Ovary (tissue), 10 donors: ENCODE measurements around the gene CILP2. TPM values are rescaled to one million over a fixed set of nuclear protein-coding genes. Genes with fewer than 3 reads are reported as not detected.

Experiments used
- DNase-seq, 5 donors: peaks; one replicate each; pipeline ENCODE4 v3.0.0-alpha.2; 2019 to 2020
- H3K27ac ChIP-seq, 2 donors: fragments of 200-600 bp; one replicate each; pipeline versions ENCODE4 v1.5.1 to v1.8.0; 2019 to 2022
- H3K27me3 ChIP-seq: fragments of 200-600 bp; one replicate; pipeline ENCODE4 v1.8.0; 2022
- H3K36me3 ChIP-seq: fragments of 200-600 bp; sonication (generic); one replicate; pipeline ENCODE4 v1.5.1; 2019
- H3K4me1 ChIP-seq: one replicate; pipeline ENCODE4 v1.8.1; 2013; ENCODE audit warnings: mild to moderate bottlenecking, moderate library complexity; ENCODE audit not compliant: insufficient read depth
- H3K4me3 ChIP-seq: fragments of 200-600 bp; sonication (generic); one replicate; pipeline ENCODE4 v1.5.1; 2017
- H3K9me3 ChIP-seq, 2 donors: fragments of 200-600 bp in 1 of 2; sonication (generic) in 1 of 2; one replicate each; pipeline versions ENCODE4 v1.5.1 to v1.8.1; 2013 to 2019; ENCODE audit warnings: mild to moderate bottlenecking in 1 of 2, moderate library complexity in 1 of 2
- CTCF ChIP-seq, 3 donors: fragments of 450-650 bp in 2 of 3; fragments of 200-600 bp in 1 of 3; IDR thresholded peaks; one replicate each; pipeline versions ENCODE4 v1.5.1 to v1.8.0; 2016 to 2022; ENCODE audit warnings: antibody characterized with exemption in 3 of 3, mild to moderate bottlenecking in 1 of 3
- EP300 ChIP-seq: sonication (generic); formaldehyde crosslinking; IDR thresholded peaks from one replicate; pipeline ENCODE4 v1.6.1; 2017; ENCODE audit warnings: antibody characterized with exemption
- POLR2A ChIP-seq: fragments of 450-650 bp; IDR thresholded peaks from one replicate; pipeline ENCODE4 v1.6.1; 2017; ENCODE audit warnings: antibody characterized with exemption, mild to moderate bottlenecking, moderate library complexity
- WGBS, 3 donors: extraction: QIAGEN DNeasy Blood & Tissue Kit in 1 of 3; methylation state at CpG; one replicate each; pipeline versions ENCODE4 v1.1.5 to v1.1.7; 2013 to 2017; 5-methylcytosine and 5-hydroxymethylcytosine counted together
- intact Hi-C, 4 donors: fragments of 100-400 bp; cut with DNase I; formaldehyde crosslinking; loops; one replicate each; pipeline versions ENCODE4 v1.11.0 to v1.15.1; 2022 to 2023
- long read RNA-seq, 3 donors: library from polyadenylated mRNA in 2 of 3; unstranded in 2 of 3; transcript quantifications; one replicate each; pipeline ENCODE4 v2.0.0 and lab custom pipeline, GENCODE V29; 2021 to 2026
- polyA plus RNA-seq, 2 donors: library from polyadenylated mRNA; stranded (reverse); fragments of 200-250 nt in 1 of 2; fragments of 350-450 nt in 1 of 2; fragmentation: Illumina TruSeq in 1 of 2; extraction: RNeasy Lipid Tissue Mini Kit (QIAGEN cat#74804) in 1 of 2; gene quantifications; one replicate each; pipeline ENCODE4 v1.2.3, GENCODE V29; 2013 to 2014
- total RNA-seq, 7 donors: library from RNA; depleted of rRNA in 2 of 7; stranded (reverse); fragments of >200 nt in 2 of 7; fragmentation: NEBNext Ultra II Directional in 3 of 7; extraction: Animal tissue kit (Norgen Biotek cat#: 25700) in 3 of 7; gene quantifications; one replicate each; pipeline versions ENCODE4 v1.1.0 to v1.2.4, GENCODE V29; 2016 to 2023
- donor health status: DM: no; HTN: no; CAD: no; lungs with moderate emphysema.
- donor health status: DM: no; HTN: no; CAD: no.
- donor health status: Bipolar disorder and iron deficiency.
- donor health status: DM: yes; HTN: yes; CAD: no.
- donor health status: DM: no; HTN: no; CAD: no.
- donor health status: DM: yes; HTN: yes; CAD: no.

The CILP2 gene
- total RNA-seq (1 to 10 TPM in 4 of 7 donors, under 1 TPM in 3; 0.48 to 9.7 (median 1.1) TPM), polyA plus RNA-seq (1 to 10 TPM in 1 of 2 donors, under 1 TPM in 1; 0.28 to 1.0 TPM)
- long read RNA-seq, donor 1, result 0 reads
- long read RNA-seq, donor 2, full-length matches to known transcripts, result 2 of 2 reads
- long read RNA-seq, donor 2, partial matches to known transcripts, result 0 of 2 reads
- long read RNA-seq, donor 2, other reads (novel, unspliced or antisense), result 0 of 2 reads
- long read RNA-seq, donor 3, result 0 reads

- intact Hi-C loops, result no loop called here
- no peak within 1 kb of the TSS for H3K27ac ChIP-seq
- TF ChIP-seq CTCF (IDR thresholded peaks at IDR 0.05) (no peak), EP300 (no peak), POLR2A (no peak)
- H3K27me3 ChIP-seq, result no peaks in the 10 kb centered on the region
- peak; percentile 65 to 86 (median 82) for DNase-seq
- no peaks in the 10 kb centered on the region for H3K9me3 ChIP-seq
- WGBS, 3 donors, result 1 to 3% (median 1%) methylated on average over 53 to 56 of the region's 56 CpGs
- H3K4me3 ChIP-seq, result peak within 1 kb of the TSS; percentile 3
- peaks cover 14% of the 10 kb centered on the region for H3K4me1 ChIP-seq
- no peaks in the 10 kb centered on the region for H3K36me3 ChIP-seq
These were observed at the start of gene CILP2 for GRCh38 chr19:19538061-19538784. Gene CILP2 (plus strand): TSS chr19:19538265. CDS start chr19:19538350, 85 bp downstream.

- Histone ChIP-seq H3K4me1 (peaks cover 23% of the 10 kb centered on the region), H3K27ac (peak overlapping the region in 1 of 2 donors; percentile 81), H3K27me3 (no peaks in the 10 kb centered on the region), H3K4me3 (no peak overlapping the region), H3K36me3 (no peaks in the 10 kb centered on the region), H3K9me3 (no peaks in the 10 kb centered on the region)
- TF ChIP-seq POLR2A, result no peak
- no peak for TF ChIP-seq CTCF (IDR thresholded peaks at IDR 0.05)
- no peak for TF ChIP-seq EP300
- DNase-seq, result peak; percentile 75 to 84 (median 81)
- intact Hi-C loops, result loop anchor here in 1 of 4 donors (10.0 kb wide), 1 partner anchor 64 kb away; no protein-coding TSS in a partner anchor
- WGBS, 3 donors, result 29 to 35% (median 32%) methylated on average over 14 of the region's 14 CpGs
These were observed 49.0 kb upstream of the CILP2 start for GRCh38 chr19:19488875-19489690.

GRCh38 chr19:19489804-19490204 lies 48.3 kb upstream of the CILP2 start:
- no peaks in the 10 kb centered on the region for H3K27me3 ChIP-seq
- H3K36me3 ChIP-seq, result no peaks in the 10 kb centered on the region
- peaks cover 23% of the 10 kb centered on the region for H3K4me1 ChIP-seq
- TF ChIP-seq EP300 (no peak), POLR2A (no peak), CTCF (IDR thresholded peaks at IDR 0.05) (no peak)
- no peak for DNase-seq
- peak overlapping the region; percentile 38 to 81 for H3K27ac ChIP-seq
- no peak overlapping the region for H3K4me3 ChIP-seq
- intact Hi-C loops, result loop anchor here (5.0 to 10.0 kb wide), 4 partner anchors 65 to 345 kb away; no protein-coding TSS in a partner anchor
- H3K9me3 ChIP-seq, result no peaks in the 10 kb centered on the region
- 55 to 64% (median 60%) methylated on average over 9 of the region's 9 CpGs for WGBS, 3 donors

GRCh38 chr19:19490214-19490968 lies 47.7 kb upstream of the CILP2 start:
- intact Hi-C loops, result loop anchor here (5.0 to 10.0 kb wide), 3 partner anchors 123 to 346 kb away; no protein-coding TSS in a partner anchor
- peak; percentile 61 to 80 (median 75) for TF ChIP-seq CTCF (IDR thresholded peaks at IDR 0.05)
- no peak for TF ChIP-seq POLR2A
- 21 to 26% (median 21%) methylated on average over 20 of the region's 20 CpGs for WGBS, 3 donors
- DNase-seq, result peak; percentile 70 to 86 (median 82)
- Histone ChIP-seq H3K9me3 (no peaks in the 10 kb centered on the region), H3K27ac (peak overlapping the region; percentile 38 to 81), H3K4me1 (peaks cover 23% of the 10 kb centered on the region), H3K27me3 (no peaks in the 10 kb centered on the region), H3K4me3 (no peak overlapping the region), H3K36me3 (no peaks in the 10 kb centered on the region)
